Motor neuron (in vitro differentiated cells): Measurements from ENCODE around the gene HOXC10. TPM values are rescaled to one million over a fixed set of nuclear protein-coding genes. Genes with fewer than 3 reads are reported as not detected.

ENCODE experiments used
- ATAC-seq, 8 experiments: fragments of 200-7000 bp; cut with Tn5 transposase; replicated peaks in 6 of 8; 2 replicates each; pipeline ENCODE4 v1.8.0; 2021; ENCODE audit warnings: mild to moderate bottlenecking in 8 of 8, moderate library complexity in 8 of 8
- H3K27ac ChIP-seq, 2 donors: fragments of 250-450 bp; sonication (Bioruptor Pico); 2 replicates each; pipeline ENCODE4 v1.9.0; 2021; ENCODE audit warnings: antibody characterized with exemption in 2 of 2, mild to moderate bottlenecking in 2 of 2, moderate library complexity in 1 of 2
- H3K4me1 ChIP-seq, 2 donors: fragments of 250-450 bp; sonication (Bioruptor Pico); replicated peaks in 1 of 2; 2 replicates each; pipeline ENCODE4 v1.6.1; 2021; ENCODE audit warnings: antibody characterized with exemption in 2 of 2, mild to moderate bottlenecking in 2 of 2, moderate library complexity in 1 of 2
- H3K4me3 ChIP-seq, 5 donors: fragments of 250-450 bp; sonication (Bioruptor Pico); 2 replicates each; pipeline ENCODE4 v1.9.0; 2021; ENCODE audit warnings: antibody characterized with exemption in 5 of 5, mild to moderate bottlenecking in 5 of 5, moderate library complexity in 4 of 5
- WGBS, 10 experiments: fragments of 450-650 bp; shearing (Covaris generic); methylation state at CpG; one replicate each; pipeline ENCODE4 v1.0.0; 2022; 5-methylcytosine and 5-hydroxymethylcytosine counted together
- in situ Hi-C, 9 experiments: fragments of 400-800 bp; cut with MboI; loops; one replicate each; pipeline ENCODE4 v1.15.0; 2021; ENCODE audit warnings: low sequenced_read_pairs in 9 of 9, low pct_unique_long_range_greater_than_20kb in 2 of 9; ENCODE audit not compliant: unreplicated experiment in 9 of 9
- total RNA-seq, 8 experiments: library from RNA; unstranded; fragments of 300-600 nt; gene quantifications; 2 replicates each; pipeline versions ENCODE4 v1.2.3 to v1.2.4, GENCODE V29; 2022

Gene HOXC10
- total RNA-seq, 8 experiments from 2014 or later: 0.14 to 75.5 (median 1.0) TPM; not detected in 3

GRCh38 chr12:54017878-54018467, 33.0 kb downstream of the HOXC10 start:
- Histone ChIP-seq H3K27ac (peak overlapping the region in 1 of 2 donors; percentile 84), H3K4me3 (peak overlapping the region; percentile 26 to 44 (median 37)), H3K4me1 (peaks cover 15 to 47% of the 10 kb centered on the region in 2 donors)
- in situ Hi-C loops: loop anchor here in 3 of 9 experiments (25.0 kb wide), 2 partner anchors 344 to 369 kb away; partner anchors contain the start of genes GPR84 (in 2 of the 3) and ZNF385A (in 1 of the 3)
- WGBS, 10 experiments: 0% methylated on average over 1 of the region's 34 CpGs; no CpG with 5 or more reads in 9 of the 10 experiments
- ATAC-seq: peak; percentile 51 to 89 (median 86)

- Histone ChIP-seq H3K4me1 (peaks cover 15 to 53% of the 10 kb centered on the region in 2 donors), H3K27ac (peak overlapping the region in 1 of 2 donors; percentile 84), H3K4me3 (peak overlapping the region; percentile 26 to 44 (median 37))
- 4% methylated on average over 10 of the region's 29 CpGs; no CpG with 5 or more reads in 9 of the 10 experiments for WGBS, 10 experiments
- in situ Hi-C loops: loop anchor here in 3 of 9 experiments (25.0 kb wide), 2 partner anchors 344 to 369 kb away; partner anchors contain the start of genes GPR84 (in 2 of the 3) and ZNF385A (in 1 of the 3)
- peak in 3 of 8 experiments; percentile 0 to 9 (median 4) for ATAC-seq
Measured at GRCh38 chr12:54018468-54018984, 33.6 kb downstream of the HOXC10 start.

- ATAC-seq: no peak
- 0 to 47% (median 0%) methylated on average over 1 to 14 of the region's 43 CpGs; no CpG with 5 or more reads in 5 of the 10 experiments for WGBS, 10 experiments
- H3K4me3 ChIP-seq: peak overlapping the region in 3 of 5 donors; percentile 31 to 44 (median 43)
- in situ Hi-C loops: loop anchor here in 3 of 9 experiments (25.0 kb wide), 2 partner anchors 343 to 368 kb away; partner anchors contain the start of genes GPR84 (in 2 of the 3) and ZNF385A (in 1 of the 3)
- H3K4me1 ChIP-seq: peaks cover 15 to 60% of the 10 kb centered on the region in 2 donors
- H3K27ac ChIP-seq: peak overlapping the region in 1 of 2 donors; percentile 84
Measured at GRCh38 chr12:54019091-54019811, 34.3 kb downstream of the HOXC10 start.

GRCh38 chr12:54019924-54020590, 35.1 kb downstream of the HOXC10 start:
- 0 to 66% (median 22%) methylated on average over 1 to 8 of the region's 10 CpGs; no CpG with 5 or more reads in 3 of the 10 experiments for WGBS, 10 experiments
- Histone ChIP-seq H3K4me1 (peaks cover 15 to 68% of the 10 kb centered on the region in 2 donors), H3K4me3 (peak overlapping the region in 3 of 5 donors; percentile 14 to 43 (median 31)), H3K27ac (peak overlapping the region in 1 of 2 donors; percentile 84)
- ATAC-seq: no peak
- in situ Hi-C loops: loop anchor here in 5 of 9 experiments (10.0 to 25.0 kb wide), 4 partner anchors 175 to 367 kb away; partner anchors contain the start of genes GPR84 (in 2 of the 5) and ZNF385A (in 1 of the 5)

- in situ Hi-C loops: loop anchor here in 5 of 9 experiments (10.0 to 25.0 kb wide), 4 partner anchors 174 to 367 kb away; partner anchors contain the start of genes GPR84 (in 2 of the 5) and ZNF385A (in 1 of the 5)
Measured at GRCh38 chr12:54020591-54021405, 35.9 kb downstream of the HOXC10 start.

GRCh38 chr12:54021432-54022013, 36.6 kb downstream of the HOXC10 start:
- ATAC-seq: peak in 1 of 8 experiments; percentile 5
- H3K4me3 ChIP-seq: no peak overlapping the region
- H3K4me1 ChIP-seq: peaks cover 15 to 83% of the 10 kb centered on the region in 2 donors
- 12 to 45% (median 26%) methylated on average over 1 to 6 of the region's 16 CpGs; no CpG with 5 or more reads in 4 of the 10 experiments for WGBS, 10 experiments
- in situ Hi-C loops: loop anchor here in 5 of 9 experiments (10.0 to 25.0 kb wide), 4 partner anchors 173 to 366 kb away; partner anchors contain the start of genes GPR84 (in 2 of the 5) and ZNF385A (in 1 of the 5)
- H3K27ac ChIP-seq: peak overlapping the region in 1 of 2 donors; percentile 9

More at GRCh38 chr12:54020591-54021405, 35.9 kb downstream of the HOXC10 start:
- Histone ChIP-seq H3K27ac (peak overlapping the region in 1 of 2 donors; percentile 9), H3K4me3 (no peak overlapping the region), H3K4me1 (peaks cover 15 to 76% of the 10 kb centered on the region in 2 donors)
- no peak for ATAC-seq
- WGBS, 10 experiments: 7 to 100% (median 38%) methylated on average over 1 to 11 of the region's 23 CpGs; no CpG with 5 or more reads in 1 of the 10 experiments

- Histone ChIP-seq H3K4me1 (peaks cover 11 to 97% of the 10 kb centered on the region in 2 donors), H3K4me3 (no peak overlapping the region), H3K27ac (no peak overlapping the region)
- in situ Hi-C loops: loop anchor here in 5 of 9 experiments (10.0 to 25.0 kb wide), 4 partner anchors 172 to 364 kb away; partner anchors contain the start of genes GPR84 (in 2 of the 5) and ZNF385A (in 1 of the 5)
- WGBS, 10 experiments: 20 to 80% (median 45%) methylated on average over 1 to 6 of the region's 8 CpGs; no CpG with 5 or more reads in 1 of the 10 experiments
- ATAC-seq: no peak
Measured at GRCh38 chr12:54022960-54023884, 38.3 kb downstream of the HOXC10 start.

- Histone ChIP-seq H3K4me3 (no peak overlapping the region), H3K4me1 (peaks cover 14 to 90% of the 10 kb centered on the region in 2 donors), H3K27ac (no peak overlapping the region)
- in situ Hi-C loops: loop anchor here in 5 of 9 experiments (10.0 to 25.0 kb wide), 4 partner anchors 171 to 363 kb away; partner anchors contain the start of genes GPR84 (in 2 of the 5) and ZNF385A (in 1 of the 5)
- WGBS, 10 experiments: 0 to 80% (median 15%) methylated on average over 1 to 14 of the region's 17 CpGs; no CpG with 5 or more reads in 6 of the 10 experiments
- peak; percentile 9 to 54 (median 33) for ATAC-seq
Measured at GRCh38 chr12:54024127-54024526, 39.2 kb downstream of the HOXC10 start.

GRCh38 chr12:54024581-54025305, 39.8 kb downstream of the HOXC10 start:
- Histone ChIP-seq H3K4me3 (no peak overlapping the region), H3K27ac (no peak overlapping the region), H3K4me1 (peaks cover 18 to 84% of the 10 kb centered on the region in 2 donors)
- WGBS, 10 experiments: 0 to 70% (median 29%) methylated on average over 1 to 4 of the region's 5 CpGs
- ATAC-seq: no peak
- in situ Hi-C loops: loop anchor here in 6 of 9 experiments (10.0 to 25.0 kb wide), 5 partner anchors 163 to 363 kb away; partner anchors contain the start of genes GPR84 (in 3 of the 6), SMUG1 (in 1 of the 6) and ZNF385A (in 1 of the 6)
